ENCODE data around the gene ARF5.
A peak's percentile ranks its signal among the peaks of the same experiment; 100 is the strongest.

The ARF5 gene

DNA sequence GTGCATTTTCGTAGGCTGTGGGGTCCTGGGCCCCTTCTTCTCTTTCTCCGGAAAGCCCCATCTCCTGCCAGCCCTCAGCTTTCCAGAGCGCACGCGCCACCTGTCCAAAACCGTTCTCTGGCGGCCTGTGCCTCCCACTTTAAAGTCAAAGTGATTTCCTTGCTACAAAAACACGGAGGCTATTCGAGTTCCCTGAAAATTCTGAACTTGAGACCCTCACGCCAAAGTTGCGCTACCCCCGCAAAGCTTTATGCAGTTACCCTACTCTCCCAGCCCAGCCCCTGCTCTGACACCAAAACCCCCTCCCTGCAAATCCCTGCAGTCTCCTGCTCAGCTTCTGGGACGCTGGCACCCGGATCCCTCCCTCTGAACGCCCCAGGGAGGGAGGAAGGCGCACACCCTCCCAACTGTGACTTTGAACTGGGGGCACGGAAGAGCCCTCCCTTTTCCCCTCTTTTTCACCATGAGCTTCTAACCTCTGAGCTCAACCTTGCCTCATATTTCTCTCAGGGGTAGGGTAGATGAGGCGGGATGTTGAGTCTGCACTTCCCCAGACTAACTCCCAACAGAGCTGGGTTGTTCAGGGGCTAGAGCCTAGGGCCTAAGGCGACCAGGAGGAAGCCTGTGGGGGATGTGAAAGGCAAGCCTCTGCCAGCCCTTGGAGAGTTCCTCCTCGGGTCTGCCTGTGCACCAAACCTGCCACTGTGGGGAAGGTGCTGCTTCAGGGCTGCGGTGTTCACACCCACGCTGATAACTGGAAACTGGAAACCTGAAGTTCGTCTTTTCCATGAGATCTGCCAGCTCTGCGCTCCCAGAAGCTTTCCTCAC lies 32.4 kb downstream of the ARF5 start:
- Histone ChIP-seq H3K27ac (ENCODE audit: low read length) (no peak overlapping the region), H3K4me1 (ENCODE audit: low read length) (no peaks in the 10 kb centered on the region), H3K79me2 (ENCODE audit: low read length) (no peaks in the 10 kb centered on the region), H2AFZ (ENCODE audit: low read length) (peak overlapping the region; percentile 1; the same call in 1 of the 2 replicates), H3K27me3 (replicated peaks; ENCODE audit: insufficient read depth, low read length) (peaks cover 17% of the 10 kb centered on the region), H3F3A (ENCODE audit: insufficient read depth, low read length) (no peaks in the 10 kb centered on the region), H3K9me3 (replicated peaks; ENCODE audit: insufficient read depth, low read length) (no peaks in the 10 kb centered on the region), H3K4me3 (ENCODE audit: low read length) (no peak overlapping the region), H3K36me3 (replicated peaks; ENCODE audit: insufficient read depth, low read length) (no peaks in the 10 kb centered on the region), H3K9me2 (replicated peaks; ENCODE audit: insufficient read depth, low read length) (no peaks in the 10 kb centered on the region), H3K9ac (ENCODE audit: low read length) (no peak overlapping the region), H3K4me2 (ENCODE audit: low read depth, low read length) (peak overlapping the region; percentile 4; the same call in 1 of the 2 replicates), H4K20me1 (ENCODE audit: insufficient read depth, low read length) (no peaks in the 10 kb centered on the region)
- DNase-seq: no peak
- TF ChIP-seq EZH2phosphoT487 (IDR thresholded peaks at IDR 0.05; ENCODE audit: low read length) (no peak), EZH2 (optimal IDR thresholded peaks at IDR 0.05; ENCODE audit: low read depth, low read length) (no peak), CTCF (IDR thresholded peaks at IDR 0.05; ENCODE audit: low read length) (no peak)

- Histone ChIP-seq H3K4me1 (ENCODE audit: low read length) (no peaks in the 10 kb centered on the region), H3F3A (ENCODE audit: insufficient read depth, low read length) (no peaks in the 10 kb centered on the region), H2AFZ (ENCODE audit: low read length) (no peak overlapping the region), H3K36me3 (replicated peaks; ENCODE audit: insufficient read depth, low read length) (no peaks in the 10 kb centered on the region), H3K9me3 (replicated peaks; ENCODE audit: insufficient read depth, low read length) (no peaks in the 10 kb centered on the region), H3K9me2 (replicated peaks; ENCODE audit: insufficient read depth, low read length) (no peaks in the 10 kb centered on the region), H3K4me2 (ENCODE audit: low read depth, low read length) (no peak overlapping the region), H4K20me1 (ENCODE audit: insufficient read depth, low read length) (no peaks in the 10 kb centered on the region), H3K79me2 (ENCODE audit: low read length) (no peaks in the 10 kb centered on the region), H3K27ac (ENCODE audit: low read length) (no peak overlapping the region), H3K4me3 (ENCODE audit: low read length) (no peak overlapping the region), H3K9ac (ENCODE audit: low read length) (no peak overlapping the region), H3K27me3 (replicated peaks; ENCODE audit: insufficient read depth, low read length) (no peaks in the 10 kb centered on the region)
- no peak for TF ChIP-seq EZH2 (optimal IDR thresholded peaks at IDR 0.05; ENCODE audit: low read depth, low read length)
- TF ChIP-seq CTCF (IDR thresholded peaks at IDR 0.05; ENCODE audit: low read length): no peak
- TF ChIP-seq EZH2phosphoT487 (IDR thresholded peaks at IDR 0.05; ENCODE audit: low read length): no peak
- DNase-seq: no peak
These were observed 37.1 kb downstream of the ARF5 start for GRCh38 chr7:127625331-127625730.

DNA sequence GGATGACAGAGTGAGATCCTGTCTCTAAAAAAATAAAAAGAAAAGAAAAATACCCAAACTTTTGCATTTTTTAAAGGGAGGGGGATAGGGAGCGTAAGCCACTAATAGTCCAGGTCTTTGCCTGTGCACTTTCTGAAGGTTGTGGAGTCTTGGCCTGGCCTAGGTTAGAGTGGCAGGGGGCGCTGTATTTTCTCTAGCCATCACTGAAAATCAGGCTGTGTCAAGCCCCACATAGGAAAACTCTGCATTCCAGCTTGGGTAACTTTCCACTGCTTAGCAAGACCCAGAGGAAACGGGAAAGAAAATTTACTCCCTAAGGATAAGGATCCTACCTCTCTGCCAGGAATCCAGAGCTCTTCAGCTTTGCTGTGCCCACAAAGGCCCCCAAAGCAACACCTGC lies 40.2 kb downstream of the ARF5 start:
- Histone ChIP-seq H3K27me3 (replicated peaks; ENCODE audit: insufficient read depth, low read length) (no peaks in the 10 kb centered on the region), H3K79me2 (ENCODE audit: low read length) (no peaks in the 10 kb centered on the region), H4K20me1 (ENCODE audit: insufficient read depth, low read length) (no peaks in the 10 kb centered on the region), H3K36me3 (replicated peaks; ENCODE audit: insufficient read depth, low read length) (no peaks in the 10 kb centered on the region), H3K4me1 (ENCODE audit: low read length) (no peaks in the 10 kb centered on the region), H3K4me3 (ENCODE audit: low read length) (no peak overlapping the region), H3K9me2 (replicated peaks; ENCODE audit: insufficient read depth, low read length) (no peaks in the 10 kb centered on the region), H3K9me3 (replicated peaks; ENCODE audit: insufficient read depth, low read length) (no peaks in the 10 kb centered on the region), H3K9ac (ENCODE audit: low read length) (no peak overlapping the region), H3K27ac (ENCODE audit: low read length) (no peak overlapping the region), H3F3A (ENCODE audit: insufficient read depth, low read length) (no peaks in the 10 kb centered on the region), H3K4me2 (ENCODE audit: low read depth, low read length) (no peak overlapping the region), H2AFZ (ENCODE audit: low read length) (no peak overlapping the region)
- TF ChIP-seq EZH2phosphoT487 (IDR thresholded peaks at IDR 0.05; ENCODE audit: low read length): no peak
- TF ChIP-seq CTCF (IDR thresholded peaks at IDR 0.05; ENCODE audit: low read length): peak; percentile 10; the same call in 1 of the 2 replicates
- DNase-seq: no peak
